Effector memory CD4-positive, alpha-beta T cell (primary cell): Measurements from ENCODE around the gene C18orf32.

ENCODE experiments used
- DNase-seq, 3 donors: peaks; one replicate each; pipeline ENCODE4 v3.0.0-alpha.2; 2020
- H3K27ac ChIP-seq: 2 replicates; pipeline ENCODE4 v1.7.0; 2013; ENCODE audit warnings: mild to moderate bottlenecking, low read length, moderate library complexity; ENCODE audit not compliant: insufficient read depth, poor library complexity, severe bottlenecking
- H3K27me3 ChIP-seq: replicated peaks from 2 replicates; pipeline ENCODE4 v1.7.0; 2013; ENCODE audit warnings: mild to moderate bottlenecking, low read length; ENCODE audit not compliant: insufficient read depth, control insufficient read depth, poor library complexity, severe bottlenecking
- H3K36me3 ChIP-seq: 2 replicates; pipeline ENCODE4 v1.7.0; 2013; ENCODE audit warnings: mild to moderate bottlenecking, low read length, moderate library complexity; ENCODE audit not compliant: control insufficient read depth, insufficient read depth
- H3K4me1 ChIP-seq: 2 replicates; pipeline ENCODE4 v1.7.0; 2013; ENCODE audit warnings: low read length, mild to moderate bottlenecking; ENCODE audit not compliant: control insufficient read depth, insufficient read depth, poor library complexity, severe bottlenecking
- H3K4me3 ChIP-seq: 2 replicates; pipeline ENCODE4 v1.7.0; 2013; ENCODE audit warnings: low read length, low read depth, mild to moderate bottlenecking; ENCODE audit not compliant: insufficient read depth, poor library complexity, severe bottlenecking
- H3K9me3 ChIP-seq: 2 replicates; pipeline ENCODE4 v1.7.0; 2013; ENCODE audit warnings: mild to moderate bottlenecking, low read length, moderate library complexity; ENCODE audit not compliant: control insufficient read depth

C18orf32 gene

GRCh38 chr18:49431165-49431962 is 55.7 kb downstream of the C18orf32 start:
- Histone ChIP-seq H3K9me3 (no peaks in the 10 kb centered on the region), H3K4me3 (no peak overlapping the region), H3K4me1 (no peaks in the 10 kb centered on the region), H3K27me3 (no peaks in the 10 kb centered on the region), H3K36me3 (peaks cover 3% of the 10 kb centered on the region), H3K27ac (no peak overlapping the region)
- DNase-seq: no peak
